RWPE2 (cell line): Measurements from ENCODE around the gene GPT2.

ENCODE experiments used
- ATAC-seq: fragments of 200-7000 bp; cut with Tn5 transposase; 3 replicates; pipeline ENCODE4 v1.9.1; 2021; ENCODE audit warnings: low read depth
- DNase-seq: peaks from one replicate; pipeline ENCODE4 v3.0.0-alpha.2; 2020; ENCODE audit warnings: low spot score
- H3K27ac ChIP-seq: fragments of 450-650 bp; 2 replicates; pipeline ENCODE4 v1.5.1; 2017; ENCODE audit warnings: mild to moderate bottlenecking; ENCODE audit not compliant: poor library complexity, severe bottlenecking
- H3K27me3 ChIP-seq: fragments of 250-450 bp; sonication (Bioruptor Pico); 2 replicates; pipeline ENCODE4 v1.5.1; 2021; ENCODE audit warnings: mild to moderate bottlenecking, moderate library complexity; ENCODE audit not compliant: insufficient read depth, poor library complexity, severe bottlenecking
- H3K36me3 ChIP-seq: fragments of 250-450 bp; sonication (Bioruptor Pico); 2 replicates; pipeline ENCODE4 v1.5.1; 2020; ENCODE audit warnings: low read depth, mild to moderate bottlenecking, moderate library complexity
- H3K4me1 ChIP-seq: fragments of 250-450 bp; sonication (Bioruptor Pico); 2 replicates; pipeline ENCODE4 v1.5.1; 2021; ENCODE audit warnings: mild to moderate bottlenecking, moderate library complexity; ENCODE audit not compliant: insufficient read depth, poor library complexity, severe bottlenecking
- H3K4me3 ChIP-seq: fragments of 250-450 bp; sonication (Bioruptor Pico); 2 replicates; pipeline ENCODE4 v1.5.1; 2021; ENCODE audit warnings: mild to moderate bottlenecking, moderate library complexity; ENCODE audit not compliant: severe bottlenecking
- H3K9me3 ChIP-seq: fragments of 250-450 bp; sonication (Bioruptor Pico); 2 replicates; pipeline ENCODE4 v1.5.1; 2021; ENCODE audit warnings: mild to moderate bottlenecking, moderate library complexity; ENCODE audit not compliant: severe bottlenecking
- TF ChIP-seq, protein P1 (sequence below): fragments of 450-650 bp; IDR thresholded peaks from one replicate; pipeline ENCODE4 v1.5.1; 2017; ENCODE audit warnings: mild to moderate bottlenecking, moderate library complexity; ENCODE audit not compliant: poor library complexity, severe bottlenecking

GPT2 gene

GRCh38 chr16:46906360-46907060, 22.3 kb downstream of the GPT2 start:
- H3K27ac ChIP-seq: no peak overlapping the region
- peaks cover 62% of the 10 kb centered on the region for H3K36me3 ChIP-seq
- H3K4me3 ChIP-seq: no peak overlapping the region
- ATAC-seq (no peak), DNase-seq (no peak)
- H3K27me3 ChIP-seq: no peaks in the 10 kb centered on the region
- TF ChIP-seq, protein P1, sequence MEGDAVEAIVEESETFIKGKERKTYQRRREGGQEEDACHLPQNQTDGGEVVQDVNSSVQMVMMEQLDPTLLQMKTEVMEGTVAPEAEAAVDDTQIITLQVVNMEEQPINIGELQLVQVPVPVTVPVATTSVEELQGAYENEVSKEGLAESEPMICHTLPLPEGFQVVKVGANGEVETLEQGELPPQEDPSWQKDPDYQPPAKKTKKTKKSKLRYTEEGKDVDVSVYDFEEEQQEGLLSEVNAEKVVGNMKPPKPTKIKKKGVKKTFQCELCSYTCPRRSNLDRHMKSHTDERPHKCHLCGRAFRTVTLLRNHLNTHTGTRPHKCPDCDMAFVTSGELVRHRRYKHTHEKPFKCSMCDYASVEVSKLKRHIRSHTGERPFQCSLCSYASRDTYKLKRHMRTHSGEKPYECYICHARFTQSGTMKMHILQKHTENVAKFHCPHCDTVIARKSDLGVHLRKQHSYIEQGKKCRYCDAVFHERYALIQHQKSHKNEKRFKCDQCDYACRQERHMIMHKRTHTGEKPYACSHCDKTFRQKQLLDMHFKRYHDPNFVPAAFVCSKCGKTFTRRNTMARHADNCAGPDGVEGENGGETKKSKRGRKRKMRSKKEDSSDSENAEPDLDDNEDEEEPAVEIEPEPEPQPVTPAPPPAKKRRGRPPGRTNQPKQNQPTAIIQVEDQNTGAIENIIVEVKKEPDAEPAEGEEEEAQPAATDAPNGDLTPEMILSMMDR: no peak
- H3K9me3 ChIP-seq: no peaks in the 10 kb centered on the region
- H3K4me1 ChIP-seq: no peaks in the 10 kb centered on the region

DNA sequence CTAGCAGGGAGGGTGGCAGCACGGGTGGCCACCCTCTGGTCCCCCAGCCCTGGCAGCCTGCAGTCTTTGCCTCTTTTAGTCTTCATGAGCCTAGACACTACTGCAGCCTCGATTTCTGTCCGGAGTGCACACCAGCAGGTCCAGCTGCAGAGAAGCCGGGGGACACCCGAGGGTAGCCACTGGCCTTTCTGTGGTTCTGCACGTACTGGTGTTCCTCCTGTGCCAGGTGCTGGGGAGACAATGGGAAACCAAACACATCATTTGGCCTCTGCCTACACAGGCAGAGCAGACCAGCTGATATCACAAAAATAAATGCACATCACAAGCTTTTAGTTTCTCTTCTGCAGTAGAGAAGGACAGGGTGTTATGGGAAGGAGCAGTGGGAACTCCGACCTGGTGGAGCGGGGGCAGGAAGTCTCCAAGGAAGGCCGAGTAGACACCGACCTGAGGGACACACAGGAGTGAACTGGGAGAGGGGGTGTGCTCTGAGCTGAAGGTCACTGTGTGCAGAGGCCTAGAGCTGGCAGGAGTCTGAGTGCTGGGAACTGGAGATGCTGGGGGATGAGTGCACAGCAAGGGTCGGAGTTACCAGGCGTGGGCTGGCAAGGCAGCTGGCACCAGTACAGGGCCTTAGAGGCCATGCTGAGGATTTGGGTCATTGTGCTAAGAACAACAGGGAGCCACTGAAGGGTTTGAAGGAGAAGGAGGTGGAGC, 23.1 kb downstream of the GPT2 start:
- Histone ChIP-seq H3K4me1 (no peaks in the 10 kb centered on the region), H3K27ac (no peak overlapping the region), H3K27me3 (no peaks in the 10 kb centered on the region), H3K36me3 (peaks cover 61% of the 10 kb centered on the region), H3K9me3 (no peaks in the 10 kb centered on the region), H3K4me3 (no peak overlapping the region)
- DNase-seq (no peak), ATAC-seq (no peak)
- TF ChIP-seq, protein P1: no peak

DNA sequence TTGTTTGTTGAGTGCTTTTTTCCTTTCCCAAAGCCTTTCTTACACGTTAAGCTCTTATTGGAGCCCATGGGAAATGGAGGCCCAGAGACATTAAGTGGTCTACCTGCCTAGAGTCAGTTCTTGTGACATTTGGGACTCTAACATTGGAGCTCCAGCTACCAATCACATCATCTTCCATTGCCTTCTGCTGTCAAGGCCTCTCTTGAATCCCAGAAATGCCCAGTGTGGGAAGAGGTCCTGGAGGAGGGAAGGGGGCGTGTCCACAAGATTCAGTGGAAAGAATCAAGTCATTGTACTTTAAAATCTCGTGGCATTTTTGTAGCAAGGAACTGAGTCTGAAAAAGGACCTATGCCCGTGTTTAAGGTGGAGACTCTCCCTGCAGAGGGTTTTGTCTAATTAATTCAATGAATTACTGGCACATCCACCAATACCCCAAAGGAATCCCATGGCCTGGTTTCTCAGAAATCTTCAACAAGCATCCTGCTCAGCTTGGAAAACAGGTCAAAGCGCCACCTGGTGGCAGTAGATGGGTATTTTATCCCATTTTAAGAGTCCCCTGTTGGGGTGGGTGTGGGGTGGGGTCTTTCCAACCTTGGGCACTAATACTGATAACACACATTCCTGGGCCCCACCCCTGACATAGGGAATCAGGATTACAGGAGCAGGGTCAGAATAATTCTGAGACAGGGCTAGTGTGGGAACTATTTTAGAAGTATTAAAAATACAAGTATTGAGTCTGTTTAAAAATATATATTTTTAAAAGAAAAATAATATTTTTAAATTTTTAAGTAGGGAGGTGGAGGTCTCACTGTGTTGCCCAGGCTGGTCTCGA, 24.6 kb downstream of the GPT2 start:
- H3K27ac ChIP-seq: no peak overlapping the region
- H3K9me3 ChIP-seq: no peaks in the 10 kb centered on the region
- no peak overlapping the region for H3K4me3 ChIP-seq
- DNase-seq (no peak), ATAC-seq (peak; percentile 50)
- no peaks in the 10 kb centered on the region for H3K4me1 ChIP-seq
- TF ChIP-seq, protein P1: peak; percentile 80
- H3K27me3 ChIP-seq: no peaks in the 10 kb centered on the region
- peaks cover 64% of the 10 kb centered on the region for H3K36me3 ChIP-seq

- no peak for DNase-seq
- TF ChIP-seq, protein P1: no peak
- H3K4me1 ChIP-seq: no peaks in the 10 kb centered on the region
- no peak for ATAC-seq
- H3K27ac ChIP-seq: no peak overlapping the region
- peaks cover 77% of the 10 kb centered on the region for H3K36me3 ChIP-seq
- no peaks in the 10 kb centered on the region for H3K9me3 ChIP-seq
- H3K27me3 ChIP-seq: no peaks in the 10 kb centered on the region
- H3K4me3 ChIP-seq: no peak overlapping the region
These were observed 26.9 kb downstream of the GPT2 start for GRCh38 chr16:46911038-46911437.
